ENCODE data around the gene RNPEPL1. TPM values are rescaled to one million over a fixed set of nuclear protein-coding genes. Genes with fewer than 3 reads are reported as not detected.

RNPEPL1 gene
- polyA plus RNA-seq, 2 of the 4 experiments (the other 2 are of a cell fraction), result 9.2 to 26.3 TPM

DNA sequence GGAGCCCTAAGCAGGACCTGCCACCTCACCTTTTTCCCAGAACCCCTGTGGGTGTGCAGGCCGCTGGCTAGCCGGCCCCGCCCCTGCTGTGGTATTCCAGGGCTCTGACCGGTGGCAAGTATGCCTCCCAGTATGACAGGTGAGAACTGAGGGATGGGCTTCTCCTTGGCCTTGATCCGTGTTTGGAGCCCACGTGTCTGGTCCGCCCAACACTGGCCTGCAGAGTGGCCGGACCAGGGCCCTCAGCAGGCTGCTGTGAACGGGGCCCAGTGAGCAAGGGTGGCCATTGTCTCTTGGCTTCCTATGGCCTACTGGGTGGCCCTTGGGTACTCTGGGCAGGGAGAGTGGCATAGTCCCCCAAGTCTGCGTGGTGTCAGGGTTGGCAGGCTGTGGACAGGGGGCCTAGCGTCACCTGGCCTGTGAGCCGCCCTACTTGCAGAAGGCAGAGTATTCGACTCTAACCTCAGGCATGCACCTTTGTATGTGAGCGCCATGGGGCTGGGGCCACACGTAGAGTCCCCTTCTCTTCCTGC, 1.8 kb downstream of the RNPEPL1 start:
- WGBS (ENCODE audit: missing lambda C conversion rate), result 95% methylated on average over 5 of the region's 15 CpGs

DNA sequence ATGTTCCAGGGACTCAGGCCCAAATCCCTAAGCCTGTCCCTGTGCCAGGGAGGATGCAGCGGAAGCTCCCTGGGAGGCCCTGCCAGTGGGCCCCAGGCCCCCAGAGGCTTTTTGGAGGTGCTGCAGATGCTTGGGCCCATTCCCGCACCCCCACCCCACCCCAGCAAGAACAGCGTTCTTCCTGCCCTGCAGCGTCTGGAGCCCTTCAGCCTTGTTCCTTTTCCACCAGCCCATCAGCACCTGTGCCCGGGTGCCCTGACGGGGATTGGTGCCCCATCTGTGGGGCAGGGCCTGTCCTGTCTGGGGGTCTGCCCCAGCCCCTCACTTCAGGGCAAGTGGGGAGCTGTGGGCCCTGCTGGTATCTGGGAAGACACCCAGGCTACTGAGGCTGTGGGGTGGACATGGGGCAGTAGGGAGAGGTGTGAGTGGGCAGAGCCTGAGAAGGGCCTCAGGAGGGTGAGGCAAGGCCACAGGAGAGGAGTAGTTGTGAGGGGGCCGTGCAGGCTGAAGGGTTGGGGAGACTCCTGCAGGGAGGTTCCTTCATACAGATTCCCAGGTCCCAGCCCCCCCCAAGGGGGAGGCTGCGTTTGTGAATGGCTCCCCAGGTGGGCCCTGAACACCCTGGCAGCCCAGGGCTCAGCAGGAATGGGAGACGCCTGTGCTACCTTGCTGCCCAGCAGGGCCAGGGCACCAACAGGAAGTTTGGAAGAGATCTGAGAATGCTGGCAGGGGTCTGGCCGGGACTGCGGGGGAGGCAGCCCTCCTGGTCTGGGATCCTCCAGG, 2.4 kb downstream of the RNPEPL1 start:
- no peak for ATAC-seq
- ChIA-PET CTCF (interaction anchor here (1.6 kb wide), 1 partner anchor 9 kb away, joined by 4 read pairs; no protein-coding TSS in a partner anchor), POLR2A (no interaction called here)
- no peak overlapping the region for H3K27ac ChIP-seq
- DNase-seq (ENCODE audit: low read depth in 1 of 2, low spot score in 1 of 2), result no peak
- TF ChIP-seq ZSCAN20 (CRISPR knock-in tag; IDR thresholded peaks at IDR 0.05), result no peak
- no peak for TF ChIP-seq ZC3H11A (IDR thresholded peaks at IDR 0.05)
- no peak for TF ChIP-seq CHD4 (IDR thresholded peaks at IDR 0.05; ENCODE audit: borderline replicate concordance)
- no peak for TF ChIP-seq TFCP2L1 (CRISPR knock-in tag; IDR thresholded peaks at IDR 0.05)
- TF ChIP-seq RNF2 (IDR thresholded peaks at IDR 0.05; ENCODE audit: borderline replicate concordance, low read depth), result no peak
- no peak for TF ChIP-seq HDAC2 (IDR thresholded peaks at IDR 0.05)
- no peak for TF ChIP-seq HEYL (CRISPR knock-in tag; IDR thresholded peaks at IDR 0.05)
- TF ChIP-seq NR3C1 (IDR thresholded peaks at IDR 0.05), result no peak
- no peak for TF ChIP-seq GATA3 (IDR thresholded peaks at IDR 0.05; ENCODE audit: borderline replicate concordance)
- TF ChIP-seq, protein P1, sequence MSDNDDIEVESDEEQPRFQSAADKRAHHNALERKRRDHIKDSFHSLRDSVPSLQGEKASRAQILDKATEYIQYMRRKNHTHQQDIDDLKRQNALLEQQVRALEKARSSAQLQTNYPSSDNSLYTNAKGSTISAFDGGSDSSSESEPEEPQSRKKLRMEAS (IDR thresholded peaks at IDR 0.05), result no peak
- TF ChIP-seq KDM5A (IDR thresholded peaks at IDR 0.05), result no peak
- no peak for TF ChIP-seq MYC (IDR thresholded peaks at IDR 0.05; ENCODE audit: borderline replicate concordance, low read length)
- no peak for TF ChIP-seq MAZ (IDR thresholded peaks at IDR 0.05; ENCODE audit: borderline replicate concordance, low read depth, low read length)
- TF ChIP-seq CHD2 (IDR thresholded peaks at IDR 0.05; ENCODE audit: low read length, partially characterized antibody), result no peak
- TF ChIP-seq POLR2A (IDR thresholded peaks at IDR 0.05; ENCODE audit: low read length), result no peak
- TF ChIP-seq HOXB5 (CRISPR knock-in tag; IDR thresholded peaks at IDR 0.05), result no peak
- TF ChIP-seq FOSB (CRISPR knock-in tag; IDR thresholded peaks at IDR 0.05), result no peak
- peak overlapping the region; percentile 91; the same call in 1 of the 3 replicates for H3K4me2 ChIP-seq
- no peaks in the 10 kb centered on the region for H3K9me3 ChIP-seq
- H3K4me3 ChIP-seq, result no peak overlapping the region
- 92% methylated on average over 10 of the region's 11 CpGs for WGBS (ENCODE audit: missing lambda C conversion rate)
- peaks cover 28% of the 10 kb centered on the region for H3K4me1 ChIP-seq
- FAIRE-seq, result no peak

More for the DNA sequence above, 1.8 kb downstream of the RNPEPL1 start:
- no peak for ATAC-seq
- no peak overlapping the region; a peak in 1 of 6 replicates for H3K27ac ChIP-seq
- H3K4me2 ChIP-seq, result peak overlapping the region; percentile 91
- H3K4me1 ChIP-seq, result peaks cover 34% of the 10 kb centered on the region
- POLR2A ChIA-PET, result interaction anchor here (2.1 kb wide), 1 partner anchor 16 kb away, joined by 12 read pairs; the partner anchor contains the start of gene CAPN10
- no peak for DNase-seq (ENCODE audit: low read depth in 1 of 2, low spot score in 1 of 2)
- H3K4me3 ChIP-seq, result peak overlapping the region; percentile 76; the same call in 1 of the 3 replicates
- CTCF ChIA-PET, result no interaction called here
- TF ChIP-seq CBX2 (IDR thresholded peaks at IDR 0.05; ENCODE audit: borderline replicate concordance, low read depth) (no peak), JUN (IDR thresholded peaks at IDR 0.05) (no peak)
- TF ChIP-seq, protein P2, sequence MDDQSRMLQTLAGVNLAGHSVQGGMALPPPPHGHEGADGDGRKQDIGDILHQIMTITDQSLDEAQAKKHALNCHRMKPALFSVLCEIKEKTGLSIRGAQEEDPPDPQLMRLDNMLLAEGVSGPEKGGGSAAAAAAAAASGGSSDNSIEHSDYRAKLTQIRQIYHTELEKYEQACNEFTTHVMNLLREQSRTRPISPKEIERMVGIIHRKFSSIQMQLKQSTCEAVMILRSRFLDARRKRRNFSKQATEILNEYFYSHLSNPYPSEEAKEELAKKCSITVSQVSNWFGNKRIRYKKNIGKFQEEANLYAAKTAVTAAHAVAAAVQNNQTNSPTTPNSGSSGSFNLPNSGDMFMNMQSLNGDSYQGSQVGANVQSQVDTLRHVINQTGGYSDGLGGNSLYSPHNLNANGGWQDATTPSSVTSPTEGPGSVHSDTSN (IDR thresholded peaks at IDR 0.05), result no peak
- TF ChIP-seq, protein P3, sequence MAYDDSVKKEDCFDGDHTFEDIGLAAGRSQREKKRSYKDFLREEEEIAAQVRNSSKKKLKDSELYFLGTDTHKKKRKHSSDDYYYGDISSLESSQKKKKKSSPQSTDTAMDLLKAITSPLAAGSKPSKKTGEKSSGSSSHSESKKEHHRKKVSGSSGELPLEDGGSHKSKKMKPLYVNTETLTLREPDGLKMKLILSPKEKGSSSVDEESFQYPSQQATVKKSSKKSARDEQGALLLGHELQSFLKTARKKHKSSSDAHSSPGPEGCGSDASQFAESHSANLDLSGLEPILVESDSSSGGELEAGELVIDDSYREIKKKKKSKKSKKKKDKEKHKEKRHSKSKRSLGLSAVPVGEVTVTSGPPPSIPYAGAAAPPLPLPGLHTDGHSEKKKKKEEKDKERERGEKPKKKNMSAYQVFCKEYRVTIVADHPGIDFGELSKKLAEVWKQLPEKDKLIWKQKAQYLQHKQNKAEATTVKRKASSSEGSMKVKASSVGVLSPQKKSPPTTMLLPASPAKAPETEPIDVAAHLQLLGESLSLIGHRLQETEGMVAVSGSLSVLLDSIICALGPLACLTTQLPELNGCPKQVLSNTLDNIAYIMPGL (CRISPR knock-in tag; IDR thresholded peaks at IDR 0.05; ENCODE audit: borderline replicate concordance), result no peak
- no peaks in the 10 kb centered on the region for H3K9me3 ChIP-seq
- FAIRE-seq, result no peak

All from A549 (cell line).